Brain microvascular endothelial cell (primary cell): ENCODE data around the gene FSTL5.

ENCODE experiments used
- DNase-seq: peaks from one replicate; pipeline ENCODE4 v3.0.0-alpha.2; 2020
- H3K27ac ChIP-seq: fragments of 250-450 bp; sonication (Bioruptor Pico); 2 replicates; pipeline ENCODE4 v1.5.1; 2020; ENCODE audit warnings: mild to moderate bottlenecking, moderate library complexity
- H3K27me3 ChIP-seq: fragments of 250-450 bp; sonication (Bioruptor Pico); replicated peaks from 2 replicates; pipeline ENCODE4 v1.5.1; 2020; ENCODE audit warnings: mild to moderate bottlenecking
- H3K36me3 ChIP-seq: fragments of 250-450 bp; sonication (Bioruptor Pico); replicated peaks from 2 replicates; pipeline ENCODE4 v1.5.1; 2020; ENCODE audit warnings: mild to moderate bottlenecking
- H3K4me3 ChIP-seq: 2 replicates; pipeline ENCODE4 v1.5.1; 2011; ENCODE audit warnings: low read depth, mild to moderate bottlenecking, control low read depth, low read length, moderate library complexity
- in situ Hi-C: cut with HindIII; loops from 2 replicates; pipeline ENCODE4 v1.10.0; 2017; ENCODE audit warnings: low sequenced_read_pairs, low pct_ligation_motif_present
- TF ChIP-seq, protein P1 (sequence below): IDR thresholded peaks from 2 replicates; pipeline ENCODE4 v1.5.1; 2011; ENCODE audit warnings: low read depth, mild to moderate bottlenecking, moderate library complexity, low read length, control low read depth, inconsistent platforms; ENCODE audit errors: missing control alignments

The FSTL5 gene

DNA sequence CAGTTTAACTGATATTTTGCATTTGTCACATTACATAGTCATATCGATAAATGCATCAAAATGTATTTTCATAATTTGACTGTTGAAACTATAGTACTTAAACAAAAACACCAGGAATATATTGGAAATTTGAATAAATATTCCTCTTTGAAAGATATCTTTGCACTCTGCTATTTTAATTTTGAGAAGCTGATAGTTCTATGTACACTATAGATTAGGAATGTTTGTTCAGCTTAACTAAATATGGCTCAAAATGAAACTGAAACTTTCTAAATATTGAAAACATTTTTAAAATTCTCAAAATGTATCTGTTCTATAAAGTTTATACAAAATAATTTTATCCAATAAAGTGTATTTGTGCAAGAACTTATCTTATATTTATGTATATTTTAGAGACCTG lies 510.1 kb downstream of the FSTL5 start:
- Histone ChIP-seq H3K27ac (no peak overlapping the region), H3K36me3 (no peaks in the 10 kb centered on the region), H3K27me3 (no peaks in the 10 kb centered on the region), H3K4me3 (no peak overlapping the region)
- TF ChIP-seq, protein P1, sequence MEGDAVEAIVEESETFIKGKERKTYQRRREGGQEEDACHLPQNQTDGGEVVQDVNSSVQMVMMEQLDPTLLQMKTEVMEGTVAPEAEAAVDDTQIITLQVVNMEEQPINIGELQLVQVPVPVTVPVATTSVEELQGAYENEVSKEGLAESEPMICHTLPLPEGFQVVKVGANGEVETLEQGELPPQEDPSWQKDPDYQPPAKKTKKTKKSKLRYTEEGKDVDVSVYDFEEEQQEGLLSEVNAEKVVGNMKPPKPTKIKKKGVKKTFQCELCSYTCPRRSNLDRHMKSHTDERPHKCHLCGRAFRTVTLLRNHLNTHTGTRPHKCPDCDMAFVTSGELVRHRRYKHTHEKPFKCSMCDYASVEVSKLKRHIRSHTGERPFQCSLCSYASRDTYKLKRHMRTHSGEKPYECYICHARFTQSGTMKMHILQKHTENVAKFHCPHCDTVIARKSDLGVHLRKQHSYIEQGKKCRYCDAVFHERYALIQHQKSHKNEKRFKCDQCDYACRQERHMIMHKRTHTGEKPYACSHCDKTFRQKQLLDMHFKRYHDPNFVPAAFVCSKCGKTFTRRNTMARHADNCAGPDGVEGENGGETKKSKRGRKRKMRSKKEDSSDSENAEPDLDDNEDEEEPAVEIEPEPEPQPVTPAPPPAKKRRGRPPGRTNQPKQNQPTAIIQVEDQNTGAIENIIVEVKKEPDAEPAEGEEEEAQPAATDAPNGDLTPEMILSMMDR, result no peak
- no peak for DNase-seq
- in situ Hi-C loops, result no loop called here

DNA sequence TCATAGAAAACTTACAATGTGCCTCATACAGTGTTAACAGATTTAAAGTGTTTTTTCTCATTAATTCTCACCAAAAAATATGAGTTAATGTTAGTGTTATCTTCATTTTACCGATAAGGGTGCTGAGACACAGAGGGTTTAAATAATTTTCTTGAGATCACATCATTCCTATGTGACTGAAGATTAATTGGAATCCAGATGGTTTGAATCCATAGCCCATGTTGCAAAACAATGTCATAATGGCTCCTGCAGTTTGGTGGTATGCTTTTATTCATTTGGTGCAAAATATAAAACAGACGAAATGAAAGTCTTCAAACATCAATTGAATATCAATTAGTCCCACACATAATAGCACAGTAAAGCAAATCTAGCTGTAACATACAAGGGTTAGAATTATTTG lies 512.2 kb downstream of the FSTL5 start:
- Histone ChIP-seq H3K27ac (no peak overlapping the region), H3K4me3 (no peak overlapping the region), H3K27me3 (no peaks in the 10 kb centered on the region), H3K36me3 (no peaks in the 10 kb centered on the region)
- TF ChIP-seq, protein P1, result no peak
- DNase-seq, result no peak
- in situ Hi-C loops, result no loop called here

DNA sequence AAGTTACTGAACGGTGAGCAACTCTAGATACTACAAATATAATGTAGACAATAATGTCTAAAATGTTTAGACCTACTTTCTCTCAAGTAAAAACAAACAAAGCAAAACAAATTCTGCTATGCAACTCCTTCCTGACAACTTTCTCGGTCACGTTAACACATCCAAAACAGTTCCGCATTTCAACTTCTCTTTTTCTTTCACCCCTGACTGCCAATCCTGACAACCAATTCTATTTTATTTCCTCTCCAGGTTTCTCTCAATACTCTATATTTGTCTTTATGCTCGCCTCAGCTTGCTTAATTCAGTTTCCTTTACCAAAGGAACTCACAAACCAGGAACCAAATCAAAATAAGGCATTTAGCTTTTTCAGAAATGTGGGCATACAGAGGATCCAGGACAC lies 513.0 kb downstream of the FSTL5 start:
- no peaks in the 10 kb centered on the region for H3K36me3 ChIP-seq
- in situ Hi-C loops, result no loop called here
- no peak overlapping the region for H3K4me3 ChIP-seq
- DNase-seq, result no peak
- TF ChIP-seq, protein P1, result no peak
- H3K27me3 ChIP-seq, result no peaks in the 10 kb centered on the region
- no peak overlapping the region for H3K27ac ChIP-seq

DNA sequence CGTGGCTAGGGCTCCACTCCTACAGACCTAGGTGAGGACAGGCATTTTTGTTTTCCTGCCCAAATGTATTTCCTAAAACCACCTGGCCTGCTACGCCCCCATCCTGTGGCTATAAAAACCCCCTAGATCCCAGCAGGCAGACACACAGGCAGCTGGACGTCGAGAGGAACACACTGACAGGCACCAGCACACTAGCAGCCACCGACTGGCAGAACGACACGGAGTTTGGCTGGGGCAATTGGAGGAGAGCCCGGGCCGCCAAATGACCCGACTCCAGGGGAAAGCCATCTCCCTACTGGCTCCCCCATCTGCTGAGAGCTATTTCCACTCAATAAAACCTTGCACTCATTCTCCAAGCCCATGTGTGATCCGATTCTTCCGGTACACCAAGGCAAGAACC lies 516.0 kb downstream of the FSTL5 start:
- H3K27me3 ChIP-seq, result no peaks in the 10 kb centered on the region
- H3K27ac ChIP-seq, result no peak overlapping the region
- TF ChIP-seq, protein P1, result no peak
- H3K4me3 ChIP-seq, result no peak overlapping the region
- DNase-seq, result no peak
- in situ Hi-C loops, result no loop called here
- no peaks in the 10 kb centered on the region for H3K36me3 ChIP-seq

DNA sequence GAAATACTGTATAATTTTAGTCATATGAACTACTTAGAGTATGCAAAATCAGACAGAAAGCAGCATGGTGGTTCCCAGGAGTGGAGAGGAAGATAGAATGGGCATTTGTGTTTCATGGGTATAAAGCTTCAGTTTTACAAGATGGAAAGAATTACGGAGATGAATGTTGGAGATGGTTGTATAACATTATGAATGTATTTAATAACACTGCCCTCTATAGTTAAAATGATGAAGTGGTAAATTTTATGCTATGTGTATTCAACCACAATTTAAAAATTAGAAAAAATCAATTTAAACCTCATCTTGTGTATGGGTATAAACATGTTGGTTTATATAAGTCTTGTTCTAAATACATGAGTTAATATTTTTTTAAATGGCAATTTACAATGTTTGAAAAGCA lies 521.1 kb downstream of the FSTL5 start:
- TF ChIP-seq, protein P1, result no peak
- no peaks in the 10 kb centered on the region for H3K36me3 ChIP-seq
- no peak overlapping the region for H3K27ac ChIP-seq
- no peak for DNase-seq
- H3K4me3 ChIP-seq, result no peak overlapping the region
- in situ Hi-C loops, result no loop called here
- H3K27me3 ChIP-seq, result no peaks in the 10 kb centered on the region

DNA sequence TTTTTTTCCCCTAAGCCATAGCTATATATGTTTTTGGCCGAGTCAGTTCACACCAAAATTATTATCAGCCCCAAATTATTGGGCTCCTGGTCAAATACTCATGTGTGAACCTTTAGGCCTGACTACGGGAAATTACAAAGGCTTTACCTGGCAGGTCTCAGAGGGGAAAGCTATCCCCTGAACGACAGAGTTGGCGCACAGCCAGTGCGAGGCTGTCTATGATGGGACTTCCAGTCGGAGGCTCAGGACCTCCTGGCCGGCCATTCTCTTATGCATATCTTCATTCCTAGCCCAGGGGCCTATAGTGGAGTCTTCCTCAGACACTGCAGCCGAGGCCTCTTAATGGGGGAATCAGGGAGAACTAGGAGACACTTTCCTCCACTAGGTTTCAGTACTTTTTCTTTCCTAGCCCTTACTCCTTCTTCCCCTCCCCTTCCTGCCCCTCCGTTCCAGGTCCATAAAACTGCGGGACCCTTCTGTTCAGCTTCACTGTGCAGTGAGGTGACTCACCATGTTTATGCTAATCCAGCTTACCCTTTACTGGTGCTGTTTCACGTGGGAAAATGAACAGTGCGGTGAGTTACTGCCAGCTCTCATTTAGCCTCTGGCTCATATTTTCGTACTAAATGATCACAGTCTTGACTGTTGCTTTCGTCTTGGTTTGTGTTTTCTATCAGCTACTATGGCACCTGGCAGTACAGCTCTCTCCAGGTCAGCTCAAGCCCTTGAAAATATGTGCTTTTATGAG lies 533.9 kb downstream of the FSTL5 start:
- in situ Hi-C loops, result no loop called here
- Histone ChIP-seq H3K4me3 (no peak overlapping the region), H3K27ac (no peak overlapping the region), H3K36me3 (no peaks in the 10 kb centered on the region), H3K27me3 (no peaks in the 10 kb centered on the region)
- DNase-seq, result no peak
- TF ChIP-seq, protein P1, result no peak
